HG02870 (cell line): ENCODE data around the gene SYT1.
"Not testable (repeated sequence)": the region's sequence is repeated elsewhere in the genome, so short reads cannot be mapped to it uniquely, and the experiment has no call there.

Source experiments
- ATAC-seq: cut with Tn5 transposase; IDR thresholded peaks from one replicate; pipeline ENCODE4 v1.9.1; 2021; ENCODE audit warnings: mild to moderate bottlenecking, moderate library complexity; ENCODE audit not compliant: unreplicated experiment

Gene SYT1

GRCh38 chr12:78964521-78964920, 99.9 kb downstream of the SYT1 start:
- no peak for ATAC-seq

DNA sequence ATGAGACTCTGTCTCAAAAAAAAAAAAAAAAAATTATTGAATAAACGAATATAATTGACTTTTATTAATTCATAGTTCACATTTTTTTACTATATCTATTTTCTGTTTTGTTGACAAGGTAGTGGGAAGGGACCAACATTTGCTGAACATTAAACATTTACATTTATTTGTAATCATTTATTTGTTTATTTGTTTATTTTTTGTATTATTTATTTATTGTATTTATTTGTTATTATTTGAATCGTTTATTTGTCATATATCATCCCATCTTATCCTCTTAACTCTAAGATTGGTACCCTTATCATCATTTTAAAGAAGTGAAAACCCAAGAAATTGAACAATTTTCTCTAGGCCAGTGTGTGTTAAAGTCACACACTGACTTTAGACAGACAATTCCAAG, 101.5 kb downstream of the SYT1 start:
- no peak for ATAC-seq

- ATAC-seq, result no peak
Observed at GRCh38 chr12:78966926-78967325, 102.4 kb downstream of the SYT1 start.

GRCh38 chr12:78968226-78968625, 103.7 kb downstream of the SYT1 start:
- ATAC-seq, result no peak

DNA sequence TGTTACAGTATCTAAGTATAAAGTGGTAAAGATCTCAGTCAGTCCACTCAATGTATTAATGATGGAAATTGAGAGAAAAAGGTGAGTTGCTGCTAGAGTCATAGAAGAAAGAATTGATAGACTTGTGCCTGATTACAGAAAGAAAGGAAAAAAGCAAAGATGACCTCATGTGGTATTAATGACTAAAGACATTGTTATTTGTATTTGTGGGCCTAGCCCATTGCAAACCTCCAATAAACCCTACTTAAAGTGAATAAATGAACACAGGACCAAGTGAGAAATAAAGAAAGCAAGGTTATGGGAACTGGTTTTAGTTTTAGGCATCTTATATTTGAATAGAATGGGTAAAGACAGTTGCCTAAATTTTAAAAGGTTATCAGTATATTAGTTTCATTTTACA, 105.5 kb downstream of the SYT1 start:
- ATAC-seq, result no peak

DNA sequence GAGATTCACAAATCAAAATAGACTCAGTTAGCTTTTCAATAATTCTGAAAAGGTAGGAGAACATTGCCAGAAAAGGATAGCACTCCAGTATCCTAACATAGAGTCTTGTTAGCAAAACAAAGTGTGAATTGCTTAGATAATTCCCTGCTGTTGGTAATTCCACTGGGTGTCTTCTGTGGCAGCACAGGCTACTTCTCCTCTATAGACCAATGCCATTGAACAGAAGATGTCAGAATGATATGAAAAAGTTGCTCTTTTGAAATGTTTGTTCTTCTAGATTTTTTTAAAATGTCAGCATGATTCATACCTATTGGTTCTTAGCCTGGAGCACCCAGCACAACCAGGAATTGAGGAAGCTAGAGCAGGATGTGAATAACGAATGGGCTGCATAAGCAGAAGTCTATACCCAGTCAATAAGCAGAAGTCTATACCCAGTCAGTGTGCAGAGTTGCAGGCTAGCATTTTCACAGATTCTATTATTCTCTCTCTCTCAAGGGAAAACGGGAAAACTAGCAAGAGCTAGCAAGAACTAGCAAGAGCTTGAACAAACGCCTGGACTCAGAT, 112.8 kb downstream of the SYT1 start:
- ATAC-seq, result no peak

GRCh38 chr12:78994168-78994791, 129.7 kb downstream of the SYT1 start:
- no peak for ATAC-seq

DNA sequence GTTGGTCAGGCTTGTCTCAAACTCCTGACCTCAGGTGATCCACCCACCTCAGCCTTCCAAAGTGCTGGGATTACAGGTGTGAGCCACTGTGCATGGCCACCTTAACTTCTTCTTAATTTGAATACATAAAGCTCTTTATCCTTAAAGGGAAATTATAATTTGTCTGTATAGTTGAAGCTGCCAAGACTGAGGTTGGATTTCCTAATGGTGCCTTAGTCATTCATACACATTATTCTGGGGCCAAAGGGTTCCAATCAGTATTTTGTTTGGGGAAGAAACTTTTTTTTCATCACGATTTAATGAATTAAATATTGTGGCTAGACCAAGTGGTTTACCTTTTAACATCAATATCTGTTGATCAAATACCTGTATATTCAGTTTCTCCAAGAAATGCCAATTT, 135.9 kb downstream of the SYT1 start:
- ATAC-seq, result no peak

DNA sequence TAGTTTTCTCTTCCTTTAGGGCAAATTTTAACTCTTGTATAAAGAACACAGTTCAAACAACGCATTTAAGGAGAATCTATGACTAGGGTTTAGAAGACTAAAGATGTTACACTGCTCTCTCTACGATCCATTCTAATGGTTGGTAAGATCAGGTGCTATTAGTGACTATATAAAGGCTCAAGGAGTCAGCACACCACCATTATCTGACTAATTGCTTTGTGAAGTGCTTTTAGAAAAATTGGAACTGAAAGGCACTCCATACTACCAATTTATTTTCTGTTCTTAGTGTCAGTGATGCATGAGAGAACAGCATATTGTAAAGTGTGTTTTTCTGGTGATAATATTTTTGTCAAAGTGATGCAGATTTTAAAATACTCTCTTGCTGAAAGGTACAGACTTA, 136.8 kb downstream of the SYT1 start:
- ATAC-seq, result no peak

GRCh38 chr12:79006306-79006705, 141.7 kb downstream of the SYT1 start:
- ATAC-seq, result no peak

DNA sequence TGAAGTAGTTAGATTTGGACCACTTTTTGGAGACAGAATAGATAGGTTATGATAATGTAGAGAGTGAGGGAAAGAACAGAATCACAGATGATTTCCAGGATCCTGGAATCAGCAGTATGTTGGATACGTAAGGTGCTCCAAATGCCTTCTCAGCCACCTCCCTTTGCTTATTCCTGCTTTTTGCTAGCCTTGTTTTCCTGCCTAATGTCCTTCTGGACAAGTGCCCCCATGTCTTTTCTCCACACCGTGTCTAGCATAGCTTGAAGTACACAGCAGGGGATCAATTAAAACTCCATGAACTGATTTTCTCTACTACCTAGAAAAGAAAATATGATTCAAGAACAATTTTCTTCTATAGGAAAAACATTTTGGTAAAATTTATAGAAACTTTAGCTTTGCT, 144.0 kb downstream of the SYT1 start:
- no peak for ATAC-seq

DNA sequence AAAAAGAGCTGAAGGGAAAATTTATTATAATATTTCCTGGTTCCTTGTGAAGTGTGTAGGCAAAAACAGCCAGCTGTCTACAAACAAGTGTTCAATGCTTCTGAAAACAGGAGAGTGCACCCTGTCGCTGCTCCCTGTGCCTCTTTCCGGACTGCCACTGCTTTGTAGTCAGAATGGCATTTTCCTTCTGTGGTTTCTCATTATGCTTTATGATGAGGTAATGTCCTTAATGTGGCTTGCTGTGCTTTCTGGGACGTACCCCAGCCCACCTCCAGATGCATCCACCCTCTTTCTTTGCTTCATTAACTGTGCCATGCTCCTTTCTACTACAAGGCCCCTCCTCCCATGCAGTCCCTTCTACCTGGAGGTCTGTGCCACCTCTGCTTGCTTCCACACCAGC, 148.1 kb downstream of the SYT1 start:
- no peak for ATAC-seq

GRCh38 chr12:79016181-79016580, 151.6 kb downstream of the SYT1 start:
- ATAC-seq, result no peak

GRCh38 chr12:79019672-79020071, 155.1 kb downstream of the SYT1 start:
- ATAC-seq, result no peak

DNA sequence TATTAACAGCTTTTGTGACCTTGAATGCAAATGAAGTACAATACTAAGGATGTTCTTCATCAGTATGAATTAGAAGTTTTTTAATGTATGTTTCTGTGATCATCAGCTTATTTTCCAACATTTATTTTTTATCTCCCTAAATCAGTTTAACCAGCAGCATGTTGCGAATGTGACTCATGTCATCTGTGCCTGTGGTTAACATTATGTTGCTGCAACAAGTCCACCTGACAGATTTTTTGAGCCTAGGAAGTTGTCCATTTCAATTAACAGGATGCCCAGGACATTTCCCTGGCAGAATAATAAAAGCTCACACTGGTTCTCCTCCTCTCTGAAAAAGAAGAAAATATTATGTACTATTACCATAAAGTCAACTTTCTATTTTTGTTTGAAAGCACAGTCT, 155.5 kb downstream of the SYT1 start:
- ATAC-seq, result no peak

DNA sequence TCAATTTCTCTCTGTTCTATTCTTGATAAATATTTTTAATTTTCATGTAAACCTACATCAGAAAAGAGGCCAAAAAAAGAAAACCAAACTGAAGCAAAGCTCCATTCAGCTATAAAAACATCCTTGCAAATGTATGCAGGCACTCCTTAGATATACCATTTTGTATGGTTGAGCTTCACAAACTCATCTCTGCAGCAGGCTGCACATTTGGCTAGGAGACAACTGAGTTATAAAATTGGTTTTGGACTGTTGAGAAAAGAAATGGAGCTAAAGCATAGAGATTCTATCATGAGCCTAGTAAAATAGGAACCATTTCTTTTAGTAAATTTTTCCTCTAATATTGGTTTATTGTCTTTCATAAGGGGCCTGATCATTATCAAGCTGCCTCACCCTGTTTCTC, 156.4 kb downstream of the SYT1 start:
- ATAC-seq, result no peak

GRCh38 chr12:79023261-79023660, 158.7 kb downstream of the SYT1 start:
- no peak for ATAC-seq

GRCh38 chr12:79023784-79024183, 159.2 kb downstream of the SYT1 start:
- no peak for ATAC-seq

DNA sequence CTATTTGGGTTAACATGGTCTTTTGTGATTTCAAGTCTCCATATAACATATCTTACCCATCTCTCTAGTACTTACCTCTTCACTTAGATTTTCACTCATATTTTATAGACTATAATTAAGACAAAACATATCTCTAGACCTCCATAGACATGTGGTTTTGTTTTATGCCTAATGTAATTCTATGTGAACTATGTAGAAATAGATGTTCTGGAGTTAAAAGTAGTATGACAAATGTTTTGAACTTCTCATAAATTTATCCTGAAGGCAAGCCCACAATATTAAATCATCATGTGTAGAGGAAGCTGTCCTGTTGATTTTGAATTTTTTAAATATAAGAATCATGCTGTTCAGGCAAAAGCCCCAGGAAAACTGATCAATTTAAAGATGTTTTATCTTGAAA, 169.2 kb downstream of the SYT1 start:
- ATAC-seq, result no peak

DNA sequence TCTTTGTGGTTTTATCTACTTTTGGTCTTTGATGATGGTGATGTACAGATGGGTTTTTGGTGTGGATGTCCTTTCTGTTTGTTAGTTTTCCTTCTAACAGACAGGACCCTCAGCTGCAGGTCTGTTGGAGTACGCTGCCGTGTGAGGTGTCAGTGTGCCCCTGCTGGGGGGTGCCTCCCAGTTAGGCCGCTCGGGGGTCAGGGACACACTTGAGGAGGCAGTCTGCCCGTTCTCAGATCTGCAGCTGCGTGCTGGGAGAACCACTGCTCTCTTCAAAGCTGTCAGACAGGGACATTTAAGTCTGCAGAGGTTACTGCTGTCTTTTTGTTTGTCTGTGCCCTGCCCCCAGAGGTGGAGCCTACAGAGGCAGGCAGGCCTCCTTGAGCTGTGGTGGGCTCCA, 180.2 kb downstream of the SYT1 start:
- not testable (repeated sequence) for ATAC-seq

GRCh38 chr12:79045149-79045703, 180.7 kb downstream of the SYT1 start:
- ATAC-seq, result not testable (repeated sequence)

DNA sequence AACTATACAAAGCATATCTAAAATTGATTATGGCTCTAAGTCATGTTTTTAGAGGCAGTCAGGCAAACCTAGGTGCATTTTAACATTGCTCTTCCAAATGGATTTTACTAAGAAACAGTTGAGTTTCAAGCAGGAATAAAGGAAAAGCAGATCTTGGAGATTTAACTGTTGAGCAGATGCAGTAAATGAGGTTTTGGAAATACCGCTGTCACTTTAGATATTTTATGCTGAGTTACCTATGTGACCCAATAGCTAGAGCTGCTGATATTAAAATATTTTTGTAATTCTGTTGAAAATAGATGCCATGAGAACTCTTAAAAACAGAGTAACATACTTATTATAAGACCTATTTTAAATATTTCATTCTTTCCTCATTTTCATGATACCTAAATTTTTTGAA, 181.4 kb downstream of the SYT1 start:
- no peak for ATAC-seq

- ATAC-seq, result no peak
Observed at GRCh38 chr12:79048962-79049361, 184.4 kb downstream of the SYT1 start.
